Panc1 (cell line): Measurements from ENCODE around the gene SIGLEC15. TPM values are rescaled to one million over a fixed set of nuclear protein-coding genes. Genes with fewer than 3 reads are reported as not detected.

ENCODE experiments used
- ATAC-seq: fragments of 200-7000 bp; cut with Tn5 transposase; 2 replicates; pipeline ENCODE4 v1.9.1; 2020; ENCODE audit warnings: mild to moderate bottlenecking, moderate library complexity
- BruUV-seq: library from RNA; stranded (reverse); fragments of 400-500 nt; replicated peaks from 2 replicates; lab custom pipeline; 2021; lab: Mats Ljungman, UMichigan
- CTCF ChIA-PET: fragments of 300-600 bp; sonication (Branson Sonifier 250); formaldehyde crosslinking; loops from one replicate; lab custom pipeline; 2022; ENCODE audit warnings: antibody characterized with exemption; lab: Charles Lee
- POLR2A ChIA-PET: fragments of 300-600 bp; sonication (Branson Sonifier 250); formaldehyde crosslinking; loops from one replicate; lab custom pipeline; 2022; ENCODE audit warnings: antibody characterized with exemption; lab: Charles Lee
- DNase-seq: peaks from one replicate; pipeline ENCODE4 v3.0.0-alpha.2; 2010; ENCODE audit warnings: low read depth, low spot score
- H3K27ac ChIP-seq: 2 replicates; pipeline ENCODE4 v1.5.1; 2011; ENCODE audit warnings: mild to moderate bottlenecking, low read length, inconsistent platforms
- H3K27me3 ChIP-seq: fragments of 200-500 bp; sonication (Bioruptor generic); 2 replicates; pipeline ENCODE4 v1.6.0; 2014; ENCODE audit warnings: low read length, inconsistent platforms; ENCODE audit not compliant: control insufficient read depth, insufficient read depth
- H3K36me3 ChIP-seq: fragments of 200-500 bp; sonication (Bioruptor generic); 2 replicates; pipeline ENCODE4 v1.5.1; 2014; ENCODE audit warnings: inconsistent platforms, mild to moderate bottlenecking, low read length, moderate library complexity; ENCODE audit not compliant: control insufficient read depth, insufficient read depth
- H3K4me1 ChIP-seq: 2 replicates; pipeline ENCODE4 v1.5.1; 2011; ENCODE audit warnings: inconsistent platforms, mild to moderate bottlenecking, low read length, moderate library complexity; ENCODE audit not compliant: control insufficient read depth, insufficient read depth
- H3K4me3 ChIP-seq, 2 experiments: 2 replicates each; pipeline ENCODE4 v1.5.1; 2011 to 2012; ENCODE audit warnings: low read depth in 2 of 2, low read length in 2 of 2, mild to moderate bottlenecking in 2 of 2, inconsistent platforms in 1 of 2, moderate library complexity in 1 of 2
- H3K9me3 ChIP-seq: fragments of 200-500 bp; sonication (Bioruptor generic); 2 replicates; pipeline ENCODE4 v1.5.1; 2014; ENCODE audit warnings: low read depth, mild to moderate bottlenecking, inconsistent platforms, low read length, moderate library complexity; ENCODE audit not compliant: control insufficient read depth, insufficient read depth
- POLR2AphosphoS5 ChIP-seq: IDR thresholded peaks from 2 replicates; pipeline ENCODE4 v1.6.1; 2012; ENCODE audit warnings: mild to moderate bottlenecking, low read depth, low read length, moderate library complexity
- SIN3A ChIP-seq: IDR thresholded peaks from 2 replicates; pipeline ENCODE4 v1.6.1; 2012; ENCODE audit warnings: low read depth, mild to moderate bottlenecking, low read length, moderate library complexity, borderline replicate concordance; ENCODE audit not compliant: insufficient read depth
- TCF7L2 ChIP-seq: IDR thresholded peaks from 2 replicates; pipeline ENCODE4 v1.6.1; 2011; ENCODE audit warnings: mild to moderate bottlenecking, low read depth, low read length, inconsistent platforms
- in situ Hi-C: cut with HindIII; loops from 2 replicates; pipeline ENCODE4 v1.10.0; 2016; ENCODE audit warnings: low sequenced_read_pairs, low pct_unique_long_range_greater_than_20kb
- intact Hi-C: fragments of 100-400 bp; cut with micrococcal nuclease; formaldehyde crosslinking; loops from one replicate; pipeline ENCODE4 v1.10.0; 2022; ENCODE audit not compliant: unreplicated experiment
- total RNA-seq: library from RNA; stranded (reverse); gene quantifications from one replicate; pipeline ENCODE4 v1.2.1, GENCODE V29; 2021; ENCODE audit not compliant: unreplicated experiment
- TF ChIP-seq, protein P1 (sequence below), 2 experiments: IDR thresholded peaks; 2 replicates each; pipeline ENCODE4 v1.6.1; 2011 to 2012; ENCODE audit warnings: low read depth in 2 of 2, control low read depth in 1 of 2, low read length in 1 of 2, mild to moderate bottlenecking in 1 of 2, moderate library complexity in 1 of 2; ENCODE audit not compliant: insufficient read depth in 1 of 2
- TF ChIP-seq, protein P2 (sequence below): fragments of 450-650 bp; IDR thresholded peaks from 2 replicates; pipeline ENCODE4 v1.5.1; 2017; ENCODE audit warnings: mild to moderate bottlenecking

SIGLEC15 gene
- total RNA-seq, 1 experiment from 2014 or later: 0.23 TPM

DNA sequence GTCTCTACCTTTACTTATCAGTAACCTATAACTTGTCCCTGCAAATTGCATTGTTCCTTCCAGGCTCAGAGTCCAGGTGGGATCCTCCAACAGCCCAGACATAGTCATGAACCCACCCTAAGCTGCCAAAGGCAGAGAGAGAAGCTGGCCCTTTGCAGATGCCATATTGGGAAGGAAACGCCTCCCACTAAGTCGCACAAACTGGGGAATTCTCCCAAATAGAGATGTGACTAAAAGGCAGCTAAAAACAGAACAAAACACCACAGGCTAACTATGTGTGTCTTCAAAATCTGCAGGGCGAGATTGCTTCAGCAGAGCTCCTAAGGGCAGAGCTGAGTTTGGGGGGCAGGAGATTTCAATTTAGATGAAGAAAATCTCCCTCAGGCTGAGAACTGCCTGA lies 38.5 kb upstream of the SIGLEC15 start:
- intact Hi-C loops: no loop called here
- H3K9me3 ChIP-seq: no peaks in the 10 kb centered on the region
- in situ Hi-C loops: no loop called here
- no TSS peak for BruUV-seq
- TF ChIP-seq, protein P1, sequence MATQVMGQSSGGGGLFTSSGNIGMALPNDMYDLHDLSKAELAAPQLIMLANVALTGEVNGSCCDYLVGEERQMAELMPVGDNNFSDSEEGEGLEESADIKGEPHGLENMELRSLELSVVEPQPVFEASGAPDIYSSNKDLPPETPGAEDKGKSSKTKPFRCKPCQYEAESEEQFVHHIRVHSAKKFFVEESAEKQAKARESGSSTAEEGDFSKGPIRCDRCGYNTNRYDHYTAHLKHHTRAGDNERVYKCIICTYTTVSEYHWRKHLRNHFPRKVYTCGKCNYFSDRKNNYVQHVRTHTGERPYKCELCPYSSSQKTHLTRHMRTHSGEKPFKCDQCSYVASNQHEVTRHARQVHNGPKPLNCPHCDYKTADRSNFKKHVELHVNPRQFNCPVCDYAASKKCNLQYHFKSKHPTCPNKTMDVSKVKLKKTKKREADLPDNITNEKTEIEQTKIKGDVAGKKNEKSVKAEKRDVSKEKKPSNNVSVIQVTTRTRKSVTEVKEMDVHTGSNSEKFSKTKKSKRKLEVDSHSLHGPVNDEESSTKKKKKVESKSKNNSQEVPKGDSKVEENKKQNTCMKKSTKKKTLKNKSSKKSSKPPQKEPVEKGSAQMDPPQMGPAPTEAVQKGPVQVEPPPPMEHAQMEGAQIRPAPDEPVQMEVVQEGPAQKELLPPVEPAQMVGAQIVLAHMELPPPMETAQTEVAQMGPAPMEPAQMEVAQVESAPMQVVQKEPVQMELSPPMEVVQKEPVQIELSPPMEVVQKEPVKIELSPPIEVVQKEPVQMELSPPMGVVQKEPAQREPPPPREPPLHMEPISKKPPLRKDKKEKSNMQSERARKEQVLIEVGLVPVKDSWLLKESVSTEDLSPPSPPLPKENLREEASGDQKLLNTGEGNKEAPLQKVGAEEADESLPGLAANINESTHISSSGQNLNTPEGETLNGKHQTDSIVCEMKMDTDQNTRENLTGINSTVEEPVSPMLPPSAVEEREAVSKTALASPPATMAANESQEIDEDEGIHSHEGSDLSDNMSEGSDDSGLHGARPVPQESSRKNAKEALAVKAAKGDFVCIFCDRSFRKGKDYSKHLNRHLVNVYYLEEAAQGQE (IDR thresholded peaks at IDR 0.05; ENCODE audit: insufficient read depth in 1 of 2, low read depth in 2 of 2, low read length in 1 of 2): no peak
- TF ChIP-seq, protein P2, sequence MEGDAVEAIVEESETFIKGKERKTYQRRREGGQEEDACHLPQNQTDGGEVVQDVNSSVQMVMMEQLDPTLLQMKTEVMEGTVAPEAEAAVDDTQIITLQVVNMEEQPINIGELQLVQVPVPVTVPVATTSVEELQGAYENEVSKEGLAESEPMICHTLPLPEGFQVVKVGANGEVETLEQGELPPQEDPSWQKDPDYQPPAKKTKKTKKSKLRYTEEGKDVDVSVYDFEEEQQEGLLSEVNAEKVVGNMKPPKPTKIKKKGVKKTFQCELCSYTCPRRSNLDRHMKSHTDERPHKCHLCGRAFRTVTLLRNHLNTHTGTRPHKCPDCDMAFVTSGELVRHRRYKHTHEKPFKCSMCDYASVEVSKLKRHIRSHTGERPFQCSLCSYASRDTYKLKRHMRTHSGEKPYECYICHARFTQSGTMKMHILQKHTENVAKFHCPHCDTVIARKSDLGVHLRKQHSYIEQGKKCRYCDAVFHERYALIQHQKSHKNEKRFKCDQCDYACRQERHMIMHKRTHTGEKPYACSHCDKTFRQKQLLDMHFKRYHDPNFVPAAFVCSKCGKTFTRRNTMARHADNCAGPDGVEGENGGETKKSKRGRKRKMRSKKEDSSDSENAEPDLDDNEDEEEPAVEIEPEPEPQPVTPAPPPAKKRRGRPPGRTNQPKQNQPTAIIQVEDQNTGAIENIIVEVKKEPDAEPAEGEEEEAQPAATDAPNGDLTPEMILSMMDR: no peak
- TF ChIP-seq TCF7L2 (no peak), POLR2AphosphoS5 (no peak), SIN3A (no peak)
- ChIA-PET POLR2A (no interaction called here), CTCF (no interaction called here)
- no peak overlapping the region for H3K27ac ChIP-seq
- ATAC-seq (no peak), DNase-seq (no peak)
- no peaks in the 10 kb centered on the region for H3K36me3 ChIP-seq
- no peak overlapping the region for H3K4me3 ChIP-seq
- H3K4me1 ChIP-seq: no peaks in the 10 kb centered on the region
- H3K27me3 ChIP-seq: no peaks in the 10 kb centered on the region

DNA sequence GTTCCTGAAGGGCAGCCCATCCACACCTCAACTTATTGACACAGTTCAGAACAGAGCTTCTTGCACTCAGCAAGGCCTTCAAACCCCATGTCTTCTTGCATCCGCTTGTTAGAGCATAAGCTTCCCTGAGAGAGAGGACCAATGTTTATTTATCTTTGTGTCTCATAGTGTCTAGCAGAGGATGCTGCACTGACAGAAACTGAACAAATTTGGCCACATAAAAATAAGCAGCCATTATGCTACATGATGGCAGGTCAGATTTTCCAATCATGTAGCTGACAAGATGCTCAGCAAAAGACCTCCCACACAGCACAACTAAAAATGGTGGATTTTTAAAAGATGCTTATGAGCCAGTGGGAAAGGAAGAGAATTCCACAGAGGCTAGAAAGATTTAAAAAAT lies 38.1 kb upstream of the SIGLEC15 start:
- ChIA-PET CTCF (no interaction called here), POLR2A (no interaction called here)
- in situ Hi-C loops: no loop called here
- intact Hi-C loops: no loop called here
- DNase-seq (no peak), ATAC-seq (no peak)
- H3K27me3 ChIP-seq: no peaks in the 10 kb centered on the region
- no TSS peak for BruUV-seq
- H3K4me1 ChIP-seq: no peaks in the 10 kb centered on the region
- H3K27ac ChIP-seq: no peak overlapping the region
- H3K9me3 ChIP-seq: no peaks in the 10 kb centered on the region
- no peaks in the 10 kb centered on the region for H3K36me3 ChIP-seq
- TF ChIP-seq, protein P1 (IDR thresholded peaks at IDR 0.05; ENCODE audit: insufficient read depth in 1 of 2, low read depth in 2 of 2, low read length in 1 of 2): no peak
- TF ChIP-seq, protein P2: no peak
- no peak overlapping the region for H3K4me3 ChIP-seq
